H7 (cell line): Measurements from ENCODE around the gene MMP3. TPM values are rescaled to one million over a fixed set of nuclear protein-coding genes. Genes with fewer than 3 reads are reported as not detected.

Source experiments
- DNase-seq: peaks from one replicate; pipeline ENCODE4 v3.0.0; 2012
- H3K27me3 ChIP-seq: 2 replicates; pipeline ENCODE4 v1.6.0; 2011; ENCODE audit warnings: mild to moderate bottlenecking, low read length; ENCODE audit not compliant: control insufficient read depth, insufficient read depth
- H3K36me3 ChIP-seq: replicated peaks from 2 replicates; pipeline ENCODE4 v1.5.1; 2011; ENCODE audit warnings: low read length; ENCODE audit not compliant: control insufficient read depth, insufficient read depth
- H3K4me3 ChIP-seq: 2 replicates; pipeline ENCODE4 v1.5.1; 2011; ENCODE audit warnings: low read depth, mild to moderate bottlenecking, control low read depth, low read length, moderate library complexity; ENCODE audit not compliant: insufficient read depth
- total RNA-seq: library from RNA; depleted of rRNA; stranded (reverse); fragments of >200 nt; shearing (Covaris generic); gene quantifications from 2 replicates; pipeline ENCODE4 v1.2.3, GENCODE V29; 2014; rRNA removed

Gene MMP3
- total RNA-seq, 1 experiment from 2014 or later, result not detected

DNA sequence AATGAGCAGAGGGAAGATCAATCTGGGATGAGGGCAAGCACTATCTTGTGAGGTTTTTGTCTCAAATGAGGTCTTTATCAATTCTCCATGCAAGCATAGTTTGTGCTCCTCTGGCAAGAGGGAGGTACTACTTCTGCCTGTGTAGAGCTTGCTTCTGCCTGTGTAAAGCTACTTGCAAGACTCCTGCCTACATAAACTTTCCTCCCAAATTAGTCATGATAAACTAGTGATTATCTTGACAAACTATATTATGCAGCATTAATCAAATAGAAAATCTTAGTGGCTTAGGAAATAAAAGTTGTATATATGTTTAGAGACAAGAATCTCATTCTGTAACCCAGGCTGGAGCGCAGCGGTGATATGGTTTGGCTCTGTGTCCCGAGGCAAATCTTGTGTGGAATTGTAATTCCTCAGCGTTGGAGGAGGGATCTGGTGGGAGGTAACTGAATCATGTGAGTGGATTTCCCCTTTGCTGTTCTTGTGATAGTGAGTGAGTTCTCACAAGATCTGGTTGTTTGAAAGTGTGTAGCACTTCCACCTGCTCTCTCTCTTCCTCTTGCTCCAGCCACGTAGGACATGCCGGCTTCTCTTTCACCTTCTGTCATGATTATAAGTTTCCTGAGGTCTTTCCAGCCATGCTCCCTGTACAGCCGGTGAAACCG, 54.9 kb downstream of the MMP3 start:
- Histone ChIP-seq H3K4me3 (no peak overlapping the region), H3K36me3 (no peaks in the 10 kb centered on the region), H3K27me3 (no peaks in the 10 kb centered on the region)
- DNase-seq, result no peak

Other genes starting within 250 kb of the MMP3 start
- gene MMP20, start 218.3 kb downstream of the MMP3 start, total RNA-seq, result not detected in 2 replicates
- gene MMP27, start 137.8 kb downstream of the MMP3 start, total RNA-seq, result not detected in 2 replicates
- not detected in 2 replicates for gene MMP8, start 118.7 kb downstream of the MMP3 start, total RNA-seq
- gene MMP10, start 63.0 kb downstream of the MMP3 start, total RNA-seq, result not detected in 2 replicates
- gene MMP1, start 45.4 kb downstream of the MMP3 start, total RNA-seq, result 0.03 TPM in 1 of 2 replicates, not detected in the other
- not detected in 2 replicates for gene MMP12, start 31.4 kb upstream of the MMP3 start, total RNA-seq
- not detected in 2 replicates for gene MMP13, start 112.1 kb upstream of the MMP3 start, total RNA-seq
- 118 and 128 TPM in 2 replicates for gene DCUN1D5, start 248.6 kb upstream of the MMP3 start, total RNA-seq